ENCODE data around the gene BMPR1B.
"Not testable (repeated sequence)": the region's sequence is repeated elsewhere in the genome, so short reads cannot be mapped to it uniquely, and the experiment has no call there.

The BMPR1B gene

GRCh38 chr4:95091272-95091671 is 333.5 kb downstream of the BMPR1B start:
- DNase-seq (ENCODE audit: low read depth): no peak

- no peak for DNase-seq (ENCODE audit: low read depth)
Observed at GRCh38 chr4:95092766-95093165, 335.0 kb downstream of the BMPR1B start.

- no peak for DNase-seq (ENCODE audit: low read depth)
Observed at GRCh38 chr4:95093460-95093859, 335.7 kb downstream of the BMPR1B start.

- no peak for DNase-seq (ENCODE audit: low read depth)
Observed at GRCh38 chr4:95093936-95094929, 336.5 kb downstream of the BMPR1B start.

GRCh38 chr4:95095348-95095974 is 337.7 kb downstream of the BMPR1B start:
- no peak for DNase-seq (ENCODE audit: low read depth)

- DNase-seq (ENCODE audit: low read depth): no peak
Observed at GRCh38 chr4:95102162-95102790, 344.5 kb downstream of the BMPR1B start.

- DNase-seq (ENCODE audit: low read depth): no peak
Observed at GRCh38 chr4:95105112-95105511, 347.4 kb downstream of the BMPR1B start.

GRCh38 chr4:95105983-95106382 is 348.2 kb downstream of the BMPR1B start:
- DNase-seq (ENCODE audit: low read depth): no peak

- DNase-seq (ENCODE audit: low read depth): no peak
Observed at GRCh38 chr4:95106408-95106928, 348.7 kb downstream of the BMPR1B start.

GRCh38 chr4:95107004-95107403 is 349.2 kb downstream of the BMPR1B start:
- DNase-seq (ENCODE audit: low read depth): no peak

- no peak for DNase-seq (ENCODE audit: low read depth)
Observed at GRCh38 chr4:95107635-95108034, 349.9 kb downstream of the BMPR1B start.

GRCh38 chr4:95108883-95109421 is 351.2 kb downstream of the BMPR1B start:
- DNase-seq (ENCODE audit: low read depth): no peak

- no peak for DNase-seq (ENCODE audit: low read depth)
Observed at GRCh38 chr4:95114521-95114920, 356.8 kb downstream of the BMPR1B start.

- no peak for DNase-seq (ENCODE audit: low read depth)
Observed at GRCh38 chr4:95118497-95118896, 360.7 kb downstream of the BMPR1B start.

- DNase-seq (ENCODE audit: low read depth): no peak
Observed at GRCh38 chr4:95120456-95120855, 362.7 kb downstream of the BMPR1B start.

GRCh38 chr4:95122001-95122400 is 364.2 kb downstream of the BMPR1B start:
- DNase-seq (ENCODE audit: low read depth): no peak

- DNase-seq (ENCODE audit: low read depth): no peak
Observed at GRCh38 chr4:95124906-95125504, 367.2 kb downstream of the BMPR1B start.

GRCh38 chr4:95129031-95129430 is 371.3 kb downstream of the BMPR1B start:
- DNase-seq (ENCODE audit: low read depth): no peak

- DNase-seq (ENCODE audit: low read depth): no peak
Observed at GRCh38 chr4:95129821-95130311, 372.1 kb downstream of the BMPR1B start.

- not testable (repeated sequence) for DNase-seq (ENCODE audit: low read depth)
Observed at GRCh38 chr4:95134016-95134415, 376.3 kb downstream of the BMPR1B start.

- not testable (repeated sequence) for DNase-seq (ENCODE audit: low read depth)
Observed at GRCh38 chr4:95139424-95139823, 381.7 kb downstream of the BMPR1B start.

- no peak for DNase-seq (ENCODE audit: low read depth)
Observed at GRCh38 chr4:95141361-95141760, 383.6 kb downstream of the BMPR1B start.

Data from T-helper 22 cell (primary cell).